HepG2 (cell line): ENCODE results near the gene STMN3. TPM values are rescaled to one million over a fixed set of nuclear protein-coding genes. Genes with fewer than 3 reads are reported as not detected.
A peak's percentile ranks its signal among the peaks of the same experiment; 100 is the strongest.

Source experiments
- ATAC-seq: fragments of 200-7000 bp; cut with Tn5 transposase; 3 replicates; pipeline ENCODE4 v1.9.1; 2020; ENCODE audit warnings: mild to moderate bottlenecking, moderate library complexity
- BruUV-seq: library from RNA; stranded (reverse); fragments of 400-500 nt; replicated peaks from 2 replicates; lab custom pipeline; 2021; lab: Mats Ljungman, UMichigan
- CTCF ChIA-PET: fragments of 300-600 bp; formaldehyde crosslinking; extraction: SDS; loops from one replicate; lab custom pipeline; 2021; ENCODE audit warnings: low total read pairs, inconsistent platforms, low intra/inter-chr PET ratio; lab: Yijun Ruan, JAX
- POLR2A ChIA-PET: fragments of 350-600 bp; sonication (Branson Sonifier 250); formaldehyde crosslinking; loops from one replicate; lab custom pipeline; 2020; ENCODE audit warnings: antibody characterized with exemption, inconsistent platforms; lab: Yijun Ruan, JAX
- DNase-seq: peaks from one replicate; pipeline ENCODE4 v3.0.0-alpha.2; 2015; ENCODE audit warnings: low spot score
- FAIRE-seq: peaks from 3 replicates; lab custom pipeline; 2011; peaks lifted over from hg19 to GRCh38; lab: Jason Lieb, UNC
- H2AFZ ChIP-seq: one replicate; pipeline ENCODE4 v1.6.1; 2011; ENCODE audit warnings: low read length, inconsistent platforms
- H3K27ac ChIP-seq: fragments of 300-600 bp; 3 replicates; pipeline ENCODE4 v1.8.0; 2011; ENCODE audit warnings: mixed run types, mild to moderate bottlenecking, mixed read lengths, low read length, inconsistent platforms; ENCODE audit not compliant: insufficient read depth; ENCODE audit errors: extremely low read length
- H3K27me3 ChIP-seq, 2 experiments: fragments of 200-600 bp in 1 of 2; 2 replicates in 1 of 2; 3 replicates in 1 of 2; pipeline versions ENCODE4 v1.6.0 to v1.8.0; 2011; ENCODE audit warnings: low read length in 2 of 2, mild to moderate bottlenecking in 2 of 2, moderate library complexity in 2 of 2, inconsistent platforms in 1 of 2; ENCODE audit not compliant: insufficient read depth in 2 of 2, control insufficient read depth in 1 of 2
- H3K36me3 ChIP-seq, 2 experiments: fragments of 200-600 bp in 1 of 2; replicated peaks in 1 of 2; 2 replicates in 1 of 2; 3 replicates in 1 of 2; pipeline versions ENCODE4 v1.5.1 to v1.8.0; 2011; ENCODE audit warnings: low read length in 2 of 2, inconsistent platforms in 1 of 2; ENCODE audit not compliant: insufficient read depth in 2 of 2, control insufficient read depth in 1 of 2
- H3K4me1 ChIP-seq: 2 replicates; pipeline ENCODE4 v1.5.1; 2012; ENCODE audit warnings: low read length, inconsistent platforms; ENCODE audit not compliant: insufficient read depth
- H3K4me2 ChIP-seq: 2 replicates; pipeline ENCODE4 v1.6.0; 2011; ENCODE audit warnings: low read depth, low read length, inconsistent platforms
- H3K4me3 ChIP-seq, 3 experiments: fragments of 200-600 bp in 1 of 3; sonication (generic), shearing (Covaris generic) in 1 of 3; replicated peaks in 1 of 3; 2 replicates each; pipeline ENCODE4 v1.5.1; 2011 to 2016; ENCODE audit warnings: low read length in 3 of 3, inconsistent platforms in 2 of 3, low read depth in 2 of 3, mild to moderate bottlenecking in 2 of 3, control low read depth in 1 of 3, mixed read lengths in 1 of 3; ENCODE audit not compliant: insufficient read depth in 1 of 3
- H3K79me2 ChIP-seq: one replicate; pipeline ENCODE4 v1.6.1; 2011; ENCODE audit warnings: low read length, inconsistent platforms; ENCODE audit not compliant: insufficient read depth
- H3K9ac ChIP-seq: 2 replicates; pipeline ENCODE4 v1.6.0; 2011; ENCODE audit warnings: mild to moderate bottlenecking, low read depth, low read length, inconsistent platforms; ENCODE audit not compliant: insufficient read depth
- H3K9me3 ChIP-seq: 2 replicates; pipeline ENCODE4 v1.5.1; 2012; ENCODE audit warnings: mild to moderate bottlenecking, low read length
- H4K20me1 ChIP-seq: 2 replicates; pipeline ENCODE4 v1.6.0; 2011; ENCODE audit warnings: inconsistent platforms, mild to moderate bottlenecking, low read length, moderate library complexity; ENCODE audit not compliant: insufficient read depth
- AGO1 ChIP-seq: fragments of 200-400 bp; formaldehyde crosslinking; IDR thresholded peaks from 2 replicates; pipeline ENCODE4 v1.6.1; 2017; ENCODE audit warnings: mild to moderate bottlenecking, low read depth, low read length, moderate library complexity; ENCODE audit not compliant: poor library complexity, severe bottlenecking
- ARNT2 ChIP-seq: sonication (generic); formaldehyde crosslinking; IDR thresholded peaks from 2 replicates; pipeline ENCODE4 v1.8.0; 2022; ENCODE audit warnings: mild to moderate bottlenecking, low read depth, missing genetic modification reagents, moderate library complexity
- GLI4 ChIP-seq: sonication (generic); formaldehyde crosslinking; IDR thresholded peaks from 2 replicates; pipeline ENCODE4 v1.5.1; 2020; ENCODE audit warnings: missing genetic modification reagents, mild to moderate bottlenecking, moderate library complexity, borderline replicate concordance
- HINFP ChIP-seq: sonication (generic); formaldehyde crosslinking; IDR thresholded peaks from 2 replicates; pipeline ENCODE4 v1.4.0; 2020; ENCODE audit warnings: low read depth, mild to moderate bottlenecking, missing genetic modification reagents
- HIVEP1 ChIP-seq: sonication (generic); formaldehyde crosslinking; IDR thresholded peaks from 2 replicates; pipeline ENCODE4 v1.4.0; 2020; ENCODE audit warnings: mild to moderate bottlenecking, missing genetic modification reagents
- HOXA9 ChIP-seq: sonication (generic); formaldehyde crosslinking; IDR thresholded peaks from 2 replicates; pipeline ENCODE4 v1.8.1; 2022; ENCODE audit warnings: missing genetic modification reagents, mild to moderate bottlenecking, moderate library complexity, borderline replicate concordance
- IKZF4 ChIP-seq: sonication (generic); formaldehyde crosslinking; IDR thresholded peaks from 2 replicates; pipeline ENCODE4 v1.5.1; 2020; ENCODE audit warnings: borderline replicate concordance, mild to moderate bottlenecking, low read depth, missing genetic modification reagents; ENCODE audit errors: not compliant biosample characterization
- NFE2 ChIP-seq: sonication (generic); formaldehyde crosslinking; IDR thresholded peaks from 2 replicates; pipeline ENCODE4 v1.4.0; 2020; ENCODE audit warnings: missing genetic modification reagents
- PHF8 ChIP-seq: sonication (generic); formaldehyde crosslinking; IDR thresholded peaks from 2 replicates; pipeline ENCODE4 v1.5.0; 2020; ENCODE audit warnings: missing genetic modification reagents
- SMAD1 ChIP-seq: sonication (generic); formaldehyde crosslinking; IDR thresholded peaks from 2 replicates; pipeline ENCODE4 v1.4.0; 2020; ENCODE audit warnings: missing genetic modification reagents, low read depth, mild to moderate bottlenecking, borderline replicate concordance
- XRCC5 ChIP-seq: fragments of 200-400 bp; formaldehyde crosslinking; optimal IDR thresholded peaks from 2 replicates; pipeline ENCODE3; 2017; ENCODE audit warnings: mild to moderate bottlenecking, low read length
- ZFYVE20 ChIP-seq: sonication (generic); formaldehyde crosslinking; IDR thresholded peaks from 2 replicates; pipeline ENCODE4 v1.8.0; 2023; ENCODE audit warnings: low read depth, mild to moderate bottlenecking, moderate library complexity, missing genetic modification reagents, borderline replicate concordance
- ZNF367 ChIP-seq: sonication (generic); formaldehyde crosslinking; IDR thresholded peaks from 2 replicates; pipeline ENCODE4 v1.4.0; 2020; ENCODE audit warnings: missing genetic modification reagents, borderline replicate concordance
- ZNF383 ChIP-seq: sonication (generic); formaldehyde crosslinking; IDR thresholded peaks from 2 replicates; pipeline ENCODE4 v1.4.0; 2020; ENCODE audit warnings: missing genetic modification reagents, mild to moderate bottlenecking, borderline replicate concordance
- ZNF451 ChIP-seq: sonication (generic); formaldehyde crosslinking; IDR thresholded peaks from 2 replicates; pipeline ENCODE4 v1.5.0; 2020; ENCODE audit warnings: mild to moderate bottlenecking, missing genetic modification reagents
- WGBS: methylation state at CpG from one replicate; pipeline ENCODE4 v1.1.6; 2017; ENCODE audit warnings: low lambda C conversion rate; 5-methylcytosine and 5-hydroxymethylcytosine counted together
- in situ Hi-C: cut with HindIII; loops from 2 replicates; pipeline ENCODE4 v1.10.0; 2017; ENCODE audit warnings: low pct_unique_long_range_greater_than_20kb; ENCODE audit not compliant: extremely low pct_ligation_motif_present
- intact Hi-C: fragments of 100-400 bp; cut with micrococcal nuclease; formaldehyde crosslinking; loops from one replicate; pipeline ENCODE4 v1.10.0; 2022; ENCODE audit not compliant: unreplicated experiment
- polyA plus RNA-seq, 8 experiments: library from polyadenylated mRNA; depleted of rRNA in 3 of 8; stranded (reverse) in 7 of 8; unstranded in 1 of 8; fragments of >200 nt; fragmentation: Illumina TruSeq in 4 of 8; extraction: Trizol in 4 of 8; gene quantifications; 2 replicates each; pipeline versions ENCODE4 v1.2.1 to v1.2.3, GENCODE V29; 2011 to 2016; ENCODE audit warnings: low read depth in 4 of 8, missing spikeins in 1 of 8, mixed read lengths in 1 of 8; ENCODE audit not compliant: insufficient read depth in 1 of 8
- total RNA-seq, 5 experiments: library from RNA; depleted of rRNA; stranded (reverse); fragments of >200 nt; fragmentation: Illumina TruSeq; extraction: Trizol; gene quantifications; 2 replicates each; pipeline ENCODE4 v1.2.3, GENCODE V29; 2016; ENCODE audit warnings: low read depth in 1 of 5
- TF ChIP-seq, protein P1 (sequence below): conservative IDR thresholded peaks from 2 replicates; pipeline ENCODE4 v1.6.1; 2018; ENCODE audit warnings: missing genetic modification reagents

STMN3 gene
- total and polyA plus RNA-seq, 2 of the 13 experiments (the other 11 are each of a cell fraction or from before 2014, with no cell fraction given), result 21.0 to 48.3 TPM

- POLR2A ChIA-PET, result no interaction called here
- BruUV-seq, result no TSS peak
Measured at GRCh38 chr20:63662813-63663189, 9.6 kb upstream of the STMN3 start.

GRCh38 chr20:63661959-63662812 is 9.0 kb upstream of the STMN3 start:
- DNase-seq (no peak), FAIRE-seq (no peak), ATAC-seq (no peak)
- in situ Hi-C loops (no loop called here), intact Hi-C loops (no loop called here)
- no TSS peak for BruUV-seq
- ChIA-PET POLR2A (no interaction called here), CTCF (no interaction called here)
- no peak overlapping the region for H3K4me2 ChIP-seq
- H3K4me3 ChIP-seq, result no peak overlapping the region
- H3K4me1 ChIP-seq, result peaks cover 26% of the 10 kb centered on the region
- H2AFZ ChIP-seq, result no peak overlapping the region
- H3K27me3 ChIP-seq, result no peaks in the 10 kb centered on the region; a peak in 1 of 5 replicates
- H4K20me1 ChIP-seq, result no peaks in the 10 kb centered on the region
- H3K27ac ChIP-seq, result no peak overlapping the region
- no peak overlapping the region for H3K9ac ChIP-seq
- H3K36me3 ChIP-seq, result peaks cover 29 to 47% of the 10 kb centered on the region in 2 experiments
- H3K79me2 ChIP-seq, result peaks cover 17% of the 10 kb centered on the region
- 95% methylated on average over 33 of the region's 33 CpGs for WGBS
- H3K9me3 ChIP-seq, result no peaks in the 10 kb centered on the region
- TF ChIP-seq ZNF383 (no peak), PHF8 (CRISPR knock-in tag) (no peak), ZNF451 (CRISPR knock-in tag) (no peak), AGO1 (no peak), GLI4 (CRISPR knock-in tag) (no peak), IKZF4 (CRISPR knock-in tag) (no peak), ARNT2 (no peak), ZFYVE20 (CRISPR knock-in tag) (no peak), HINFP (CRISPR knock-in tag) (no peak), ZNF367 (CRISPR knock-in tag) (no peak), NFE2 (no peak), XRCC5 (no peak), SMAD1 (no peak)
- TF ChIP-seq, protein P1, sequence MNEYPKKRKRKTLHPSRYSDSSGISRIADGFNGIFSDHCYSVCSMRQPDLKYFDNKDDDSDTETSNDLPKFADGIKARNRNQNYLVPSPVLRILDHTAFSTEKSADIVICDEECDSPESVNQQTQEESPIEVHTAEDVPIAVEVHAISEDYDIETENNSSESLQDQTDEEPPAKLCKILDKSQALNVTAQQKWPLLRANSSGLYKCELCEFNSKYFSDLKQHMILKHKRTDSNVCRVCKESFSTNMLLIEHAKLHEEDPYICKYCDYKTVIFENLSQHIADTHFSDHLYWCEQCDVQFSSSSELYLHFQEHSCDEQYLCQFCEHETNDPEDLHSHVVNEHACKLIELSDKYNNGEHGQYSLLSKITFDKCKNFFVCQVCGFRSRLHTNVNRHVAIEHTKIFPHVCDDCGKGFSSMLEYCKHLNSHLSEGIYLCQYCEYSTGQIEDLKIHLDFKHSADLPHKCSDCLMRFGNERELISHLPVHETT (CRISPR knock-in tag), result no peak

More at GRCh38 chr20:63662813-63663189, 9.6 kb upstream of the STMN3 start:
- in situ Hi-C loops, result no loop called here
- FAIRE-seq, result no peak
- no peaks in the 10 kb centered on the region for H4K20me1 ChIP-seq
- no peak overlapping the region for H3K4me2 ChIP-seq
- no peaks in the 10 kb centered on the region; a peak in 1 of 5 replicates for H3K27me3 ChIP-seq
- no peak for ATAC-seq
- DNase-seq, result no peak
- intact Hi-C loops, result no loop called here
- no peak overlapping the region for H2AFZ ChIP-seq
- peaks cover 20% of the 10 kb centered on the region for H3K4me1 ChIP-seq
- TF ChIP-seq HIVEP1 (CRISPR knock-in tag) (0 out of 2 replicates have a peak, but pooled peaks have one; percentile 10), HOXA9 (no peak)
- H3K9ac ChIP-seq, result no peak overlapping the region
- 97% methylated on average over 8 of the region's 9 CpGs for WGBS
- CTCF ChIA-PET, result no interaction called here
- H3K27ac ChIP-seq, result no peak overlapping the region
- H3K36me3 ChIP-seq, result peaks cover 33 to 53% of the 10 kb centered on the region in 2 experiments
- no peak overlapping the region for H3K4me3 ChIP-seq
- peaks cover 17% of the 10 kb centered on the region for H3K79me2 ChIP-seq
- no peaks in the 10 kb centered on the region for H3K9me3 ChIP-seq
